K562 (cell line): ENCODE data around the gene MRPL27. TPM values are rescaled to one million over a fixed set of nuclear protein-coding genes. Genes with fewer than 3 reads are reported as not detected.

Source experiments
- BRD4 ChIP-seq: fragments of 200-600 bp; sonication (generic); IDR thresholded peaks from 2 replicates; pipeline ENCODE4 v1.6.1; 2017; ENCODE audit warnings: inconsistent platforms
- CTBP1 ChIP-seq: fragments of 450-650 bp; IDR thresholded peaks from 2 replicates; pipeline ENCODE4 v1.6.1; 2016; ENCODE audit warnings: borderline replicate concordance
- HDAC2 ChIP-seq: fragments of 450-650 bp; IDR thresholded peaks from 2 replicates; pipeline ENCODE4 v1.6.1; 2016; ENCODE audit warnings: mild to moderate bottlenecking
- HIVEP1 ChIP-seq: fragments of 250-450 bp; sonication (Bioruptor Pico); IDR thresholded peaks from 2 replicates; pipeline ENCODE4 v1.4.0; 2020; ENCODE audit warnings: mild to moderate bottlenecking
- HLTF ChIP-seq: fragments of 450-650 bp; IDR thresholded peaks from 2 replicates; pipeline ENCODE4 v1.6.1; 2016
- NR2C2 ChIP-seq, 2 experiments: fragments of 200-800 bp in 1 of 2; sonication (Bioruptor generic) in 1 of 2; sonication (generic) in 1 of 2; formaldehyde crosslinking in 1 of 2; IDR thresholded peaks; 2 replicates each; pipeline versions ENCODE4 v1.6.1 to v1.8.0; 2016 to 2022; ENCODE audit warnings: mild to moderate bottlenecking in 1 of 2, missing compliant biosample characterization in 1 of 2, missing genetic modification characterization in 1 of 2, missing genetic modification reagents in 1 of 2
- POLR2AphosphoS2 ChIP-seq: IDR thresholded peaks from 2 replicates; pipeline ENCODE4 v1.6.1; 2012; ENCODE audit warnings: low read length, improper control_type of control experiment
- PREB ChIP-seq: sonication (generic); formaldehyde crosslinking; IDR thresholded peaks from 2 replicates; pipeline ENCODE4 v1.8.1; 2023; ENCODE audit warnings: mild to moderate bottlenecking, missing genetic modification reagents
- RCOR1 ChIP-seq, 2 experiments: IDR thresholded peaks; 2 replicates each; pipeline ENCODE4 v1.6.1; 2012; ENCODE audit warnings: low read depth in 2 of 2, low read length in 2 of 2, borderline replicate concordance in 1 of 2, improper control_type of control experiment in 1 of 2
- SMARCA5 ChIP-seq: fragments of 450-650 bp; IDR thresholded peaks from 2 replicates; pipeline ENCODE4 v1.6.1; 2016
- TCF7L2 ChIP-seq: fragments of 150-350 bp; IDR thresholded peaks from 2 replicates; pipeline ENCODE4 v1.6.1; 2016; ENCODE audit warnings: low read depth, mild to moderate bottlenecking, low read length, moderate library complexity
- XRCC3 ChIP-seq: fragments of 450-650 bp; IDR thresholded peaks from 2 replicates; pipeline ENCODE4 v1.6.1; 2017; ENCODE audit warnings: mild to moderate bottlenecking, moderate library complexity
- YY1 ChIP-seq, 3 experiments: IDR thresholded peaks; 2 replicates each; pipeline ENCODE4 v1.6.1; 2011; ENCODE audit warnings: low read length in 2 of 3, mild to moderate bottlenecking in 2 of 3, moderate library complexity in 2 of 3, borderline replicate concordance in 1 of 3, control low read depth in 1 of 3, low read depth in 1 of 3; ENCODE audit not compliant: insufficient read depth in 3 of 3, insufficient replicate concordance in 2 of 3, control insufficient read depth in 1 of 3, insufficient read length in 1 of 3; ENCODE audit errors: extremely low read depth in 1 of 3
- ZKSCAN8 ChIP-seq: fragments of 200-800 bp; sonication (Bioruptor generic); IDR thresholded peaks from 2 replicates; pipeline ENCODE4 v1.6.1; 2016; ENCODE audit warnings: missing genetic modification characterization, missing compliant biosample characterization
- ZNF224 ChIP-seq: sonication (generic); formaldehyde crosslinking; IDR thresholded peaks from 2 replicates; pipeline ENCODE4 v1.8.0; 2022; ENCODE audit warnings: mild to moderate bottlenecking, missing genetic modification reagents
- ZNF324 ChIP-seq: fragments of 250-450 bp; sonication (Bioruptor Pico); IDR thresholded peaks from 2 replicates; pipeline ENCODE4 v1.4.0; 2020; ENCODE audit warnings: mild to moderate bottlenecking
- ZNF444 ChIP-seq: fragments of 250-450 bp; sonication (Bioruptor Pico); IDR thresholded peaks from 2 replicates; pipeline ENCODE4 v1.4.0; 2020; ENCODE audit warnings: mild to moderate bottlenecking, moderate library complexity
- ZNF644 ChIP-seq: fragments of 200-800 bp; sonication (Bioruptor generic); IDR thresholded peaks from 2 replicates; pipeline ENCODE4 v1.6.1; 2016; ENCODE audit warnings: low read depth, missing genetic modification characterization, missing compliant biosample characterization
- ZNF717 ChIP-seq: fragments of 250-450 bp; sonication (Bioruptor Pico); IDR thresholded peaks from 2 replicates; pipeline ENCODE4 v1.5.0; 2021
- ZNF76 ChIP-seq: fragments of 250-450 bp; sonication (Bioruptor Pico); IDR thresholded peaks from 2 replicates; pipeline ENCODE4 v1.4.0; 2020; ENCODE audit warnings: mild to moderate bottlenecking, moderate library complexity, borderline replicate concordance
- polyA plus RNA-seq, 8 experiments: library from polyadenylated mRNA; depleted of rRNA in 4 of 8; stranded (reverse) in 5 of 8; unstranded in 3 of 8; fragments of >200 nt; fragmentation: Nextera tagmentation in 2 of 8; fragmentation: Illumina TruSeq in 1 of 8; extraction: Ambion mirVana in 2 of 8; extraction: Trizol in 1 of 8; gene quantifications; 2 replicates each; pipeline versions ENCODE4 v1.2.1 to v1.2.3, GENCODE V29; 2011 to 2014; ENCODE audit warnings: inconsistent platforms in 1 of 8, missing spikeins in 1 of 8
- total RNA-seq, 7 experiments: library from RNA; depleted of rRNA in 6 of 7; stranded (reverse); fragments of >200 nt in 6 of 7; fragmentation: Illumina TruSeq in 2 of 7; extraction: Trizol in 2 of 7; gene quantifications; 2 replicates each; pipeline versions ENCODE4 v1.2.1 to v1.2.3, GENCODE V29; 2011 to 2021; ENCODE audit warnings: low replicate concordance in 1 of 7
- TF ChIP-seq, protein P1 (sequence below): sonication (generic); formaldehyde crosslinking; IDR thresholded peaks from 2 replicates; pipeline ENCODE4 v1.8.0; 2022; ENCODE audit warnings: mild to moderate bottlenecking, low read depth, missing genetic modification reagents
- TF ChIP-seq, protein P2 (sequence below): sonication (generic); formaldehyde crosslinking; IDR thresholded peaks from 2 replicates; pipeline ENCODE4 v1.8.0; 2023; ENCODE audit warnings: mild to moderate bottlenecking, missing genetic modification reagents
- TF ChIP-seq, protein P3 (sequence below): fragments of 450-650 bp; formaldehyde crosslinking; IDR thresholded peaks from 2 replicates; pipeline ENCODE4 v1.4.0; 2022; ENCODE audit warnings: missing genetic modification characterization

MRPL27 gene
- total and polyA plus RNA-seq, 9 of the 15 experiments (the other 6 are each of a cell fraction or from before 2014, with no cell fraction given), result 96.3 to 401 (median 142) TPM

GRCh38 chr17:50372758-50373556, at the start of gene MRPL27, which contains the start of gene EME1 (continued):
- TF ChIP-seq, protein P1, sequence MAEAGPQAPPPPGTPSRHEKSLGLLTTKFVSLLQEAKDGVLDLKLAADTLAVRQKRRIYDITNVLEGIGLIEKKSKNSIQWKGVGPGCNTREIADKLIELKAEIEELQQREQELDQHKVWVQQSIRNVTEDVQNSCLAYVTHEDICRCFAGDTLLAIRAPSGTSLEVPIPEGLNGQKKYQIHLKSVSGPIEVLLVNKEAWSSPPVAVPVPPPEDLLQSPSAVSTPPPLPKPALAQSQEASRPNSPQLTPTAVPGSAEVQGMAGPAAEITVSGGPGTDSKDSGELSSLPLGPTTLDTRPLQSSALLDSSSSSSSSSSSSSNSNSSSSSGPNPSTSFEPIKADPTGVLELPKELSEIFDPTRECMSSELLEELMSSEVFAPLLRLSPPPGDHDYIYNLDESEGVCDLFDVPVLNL (CRISPR knock-in tag), result peak; percentile 86; the same call in 1 of the 2 replicates
- TF ChIP-seq ZKSCAN8 (CRISPR knock-in tag), result no peak
- peak; percentile 94 for TF ChIP-seq POLR2AphosphoS2
- no peak; a peak in 1 of 4 replicates for TF ChIP-seq RCOR1 (IDR thresholded peaks at IDR 0.05; ENCODE audit: borderline replicate concordance in 1 of 2, low read depth in 2 of 2, low read length in 2 of 2)
- 0 out of 2 replicates have a peak, but pooled peaks have one; percentile 36 for TF ChIP-seq ZNF224 (CRISPR knock-in tag)
- TF ChIP-seq ZNF644 (tag), result no peak
- TF ChIP-seq, protein P2, sequence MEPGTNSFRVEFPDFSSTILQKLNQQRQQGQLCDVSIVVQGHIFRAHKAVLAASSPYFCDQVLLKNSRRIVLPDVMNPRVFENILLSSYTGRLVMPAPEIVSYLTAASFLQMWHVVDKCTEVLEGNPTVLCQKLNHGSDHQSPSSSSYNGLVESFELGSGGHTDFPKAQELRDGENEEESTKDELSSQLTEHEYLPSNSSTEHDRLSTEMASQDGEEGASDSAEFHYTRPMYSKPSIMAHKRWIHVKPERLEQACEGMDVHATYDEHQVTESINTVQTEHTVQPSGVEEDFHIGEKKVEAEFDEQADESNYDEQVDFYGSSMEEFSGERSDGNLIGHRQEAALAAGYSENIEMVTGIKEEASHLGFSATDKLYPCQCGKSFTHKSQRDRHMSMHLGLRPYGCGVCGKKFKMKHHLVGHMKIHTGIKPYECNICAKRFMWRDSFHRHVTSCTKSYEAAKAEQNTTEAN (CRISPR knock-in tag), result peak; percentile 90; the same call in 1 of the 2 replicates
- TF ChIP-seq XRCC3, result no peak
- no peak for TF ChIP-seq SMARCA5
- TF ChIP-seq HLTF, result peak; percentile 81; the same call in 1 of the 2 replicates
- no peak for TF ChIP-seq PREB
- TF ChIP-seq NR2C2 (CRISPR knock-in tag; IDR thresholded peaks at IDR 0.05), result peak; percentile 95
- TF ChIP-seq NR2C2 (tag; IDR thresholded peaks at IDR 0.05), result peak; percentile 100
- no peak for TF ChIP-seq ZNF324
- no peak for TF ChIP-seq ZNF76 (CRISPR knock-in tag)
- peak; percentile 88 for TF ChIP-seq CTBP1
- TF ChIP-seq TCF7L2, result 0 out of 2 replicates have a peak, but pooled peaks have one; percentile 16
- peak; percentile 71 to 92 (median 90) for TF ChIP-seq YY1 (IDR thresholded peaks at IDR 0.05; ENCODE audit: borderline replicate concordance in 1 of 3, control insufficient read depth in 1 of 3, extremely low read depth in 1 of 3, insufficient read depth in 3 of 3, insufficient read length in 1 of 3, insufficient replicate concordance in 2 of 3, low read depth in 1 of 3, low read length in 2 of 3)
- peak; percentile 91; the same call in 1 of the 2 replicates for TF ChIP-seq BRD4
- peak; percentile 98 for TF ChIP-seq HDAC2
- TF ChIP-seq, protein P3, sequence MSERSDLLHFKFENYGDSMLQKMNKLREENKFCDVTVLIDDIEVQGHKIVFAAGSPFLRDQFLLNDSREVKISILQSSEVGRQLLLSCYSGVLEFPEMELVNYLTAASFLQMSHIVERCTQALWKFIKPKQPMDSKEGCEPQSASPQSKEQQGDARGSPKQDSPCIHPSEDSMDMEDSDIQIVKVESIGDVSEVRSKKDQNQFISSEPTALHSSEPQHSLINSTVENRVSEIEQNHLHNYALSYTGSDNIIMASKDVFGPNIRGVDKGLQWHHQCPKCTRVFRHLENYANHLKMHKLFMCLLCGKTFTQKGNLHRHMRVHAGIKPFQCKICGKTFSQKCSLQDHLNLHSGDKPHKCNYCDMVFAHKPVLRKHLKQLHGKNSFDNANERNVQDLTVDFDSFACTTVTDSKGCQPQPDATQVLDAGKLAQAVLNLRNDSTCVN (CRISPR knock-in tag), result peak; percentile 75; the same call in 1 of the 2 replicates
- TF ChIP-seq ZNF717 (CRISPR knock-in tag), result no peak
- TF ChIP-seq HIVEP1, result no peak
- no peak for TF ChIP-seq ZNF444 (CRISPR knock-in tag)
